Omental fat pad (tissue), 4 donors: Measurements from ENCODE around the gene RNF150. TPM values are rescaled to one million over a fixed set of nuclear protein-coding genes. Genes with fewer than 3 reads are reported as not detected.

Source experiments
- ATAC-seq: fragments of 150-250 bp; one replicate; pipeline ENCODE4 v1.9.1; 2016; ENCODE audit warnings: mild to moderate bottlenecking, moderate library complexity; ENCODE audit not compliant: low FRiP score
- DNase-seq: peaks from one replicate; pipeline ENCODE4 v3.0.0-alpha.2; 2019; ENCODE audit warnings: low spot score
- CTCF ChIP-seq, 3 donors: fragments of 450-650 bp; IDR thresholded peaks; one replicate each; pipeline ENCODE4 v1.5.1; 2016 to 2017; ENCODE audit warnings: antibody characterized with exemption in 3 of 3, mild to moderate bottlenecking in 3 of 3, moderate library complexity in 2 of 3
- total RNA-seq, 4 donors: library from RNA; depleted of rRNA; stranded (reverse); fragments of >200 nt; gene quantifications; one replicate each; pipeline ENCODE4 v1.1.0, GENCODE V29; 2016

The RNF150 gene
- total RNA-seq, 4 donors from 2014 or later: 9.8 to 40.1 (median 15.6) TPM

GRCh38 chr4:140841186-140841585 lies 292.1 kb downstream of the RNF150 start:
- no peak for TF ChIP-seq CTCF (IDR thresholded peaks at IDR 0.05)
- no peak for DNase-seq
- ATAC-seq: no peak

GRCh38 chr4:140839888-140840790 lies 293.1 kb downstream of the RNF150 start:
- TF ChIP-seq CTCF (IDR thresholded peaks at IDR 0.05): no peak
- no peak for ATAC-seq

DNA sequence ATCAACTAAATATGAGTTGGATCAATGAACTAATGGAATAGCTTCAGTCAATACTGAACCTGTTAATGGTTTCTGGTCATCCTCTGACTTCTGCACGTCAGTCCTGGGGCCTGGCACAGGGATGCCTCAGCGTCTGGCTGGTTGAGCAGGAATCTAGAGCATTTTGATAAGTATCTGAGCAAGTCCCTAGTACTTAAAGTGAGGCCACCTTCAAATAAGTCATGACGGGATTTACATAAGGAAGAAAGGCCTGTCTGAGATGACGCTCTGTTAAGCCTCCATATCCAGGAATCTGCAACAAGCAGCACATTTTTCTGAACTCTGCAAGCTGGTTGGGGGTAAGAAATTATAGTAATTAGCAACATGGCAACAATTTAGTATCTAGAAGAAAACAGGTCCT lies 293.9 kb downstream of the RNF150 start:
- DNase-seq (no peak), ATAC-seq (no peak)
- no peak for TF ChIP-seq CTCF (IDR thresholded peaks at IDR 0.05)

More at GRCh38 chr4:140839888-140840790, 293.1 kb downstream of the RNF150 start:
- DNase-seq: no peak

DNA sequence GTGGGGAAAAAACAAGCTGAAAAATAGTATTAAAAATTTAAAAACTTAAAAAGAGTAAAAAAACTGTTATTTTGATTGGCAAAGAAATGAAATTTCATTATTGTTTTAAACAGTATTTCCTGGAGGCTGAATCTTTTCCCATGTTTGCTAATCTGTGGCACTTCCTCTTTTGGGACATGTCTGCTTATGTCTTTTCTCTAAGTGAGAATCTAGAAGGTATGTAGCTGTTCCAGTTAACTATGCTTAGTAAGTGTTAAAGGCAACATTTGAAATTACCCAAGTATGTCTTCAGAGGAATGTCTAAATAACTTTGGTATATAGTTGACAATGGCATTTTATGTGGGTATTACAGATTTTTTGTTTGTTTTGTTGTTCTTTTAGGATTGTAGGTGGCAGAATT lies 295.5 kb downstream of the RNF150 start:
- DNase-seq (no peak), ATAC-seq (no peak)
- TF ChIP-seq CTCF (IDR thresholded peaks at IDR 0.05): no peak

GRCh38 chr4:140834839-140835495 lies 298.3 kb downstream of the RNF150 start:
- DNase-seq (no peak), ATAC-seq (no peak)
- no peak for TF ChIP-seq CTCF (IDR thresholded peaks at IDR 0.05)

DNA sequence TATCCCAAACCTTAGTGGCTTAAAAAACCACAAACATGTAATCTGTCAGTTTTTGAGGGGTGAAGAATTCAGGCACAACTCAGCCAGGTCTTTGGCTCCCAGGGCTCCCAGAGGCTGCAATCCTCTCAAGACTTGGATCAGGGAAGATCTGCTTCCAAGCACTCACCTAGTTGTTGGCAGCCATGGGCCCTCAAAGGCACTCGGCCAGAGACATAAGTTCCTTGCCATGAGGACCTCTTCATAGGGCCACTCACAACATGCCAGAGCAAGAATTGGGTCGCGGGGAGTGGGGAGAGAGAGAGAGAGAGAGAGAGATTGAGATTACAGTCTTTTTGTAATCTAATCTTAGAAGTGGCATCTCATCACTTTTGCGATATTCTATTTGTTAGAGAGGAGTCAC lies 300.0 kb downstream of the RNF150 start:
- DNase-seq (no peak), ATAC-seq (no peak)
- TF ChIP-seq CTCF (IDR thresholded peaks at IDR 0.05): no peak
